ENCODE measurements around the gene PRUNE2. TPM values are rescaled to one million over a fixed set of nuclear protein-coding genes. Genes with fewer than 3 reads are reported as not detected.
A peak's percentile ranks its signal among the peaks of the same experiment; 100 is the strongest.

PRUNE2 gene
- total RNA-seq, 1 donor from 2014 or later, result 4.3 TPM

DNA sequence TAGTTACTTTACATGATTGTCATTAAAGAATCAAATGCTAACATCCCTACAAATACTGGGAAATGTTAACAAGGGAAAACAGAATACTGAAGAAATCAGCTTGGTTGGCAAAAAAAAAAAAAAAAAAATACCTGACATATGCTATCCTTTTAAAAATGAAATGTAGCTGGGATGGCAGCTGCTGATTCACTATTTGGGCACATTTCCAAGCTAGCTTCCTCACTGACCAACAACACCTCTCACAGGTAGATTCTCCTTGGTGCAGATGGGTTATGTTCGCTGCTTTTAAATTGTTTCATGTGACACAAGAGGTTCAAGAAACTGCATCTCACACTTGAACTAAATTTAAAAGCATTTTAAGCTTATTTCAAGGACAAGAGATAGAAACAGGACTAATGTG lies 6.1 kb upstream of the PRUNE2 start:
- H3K27me3 Mint-ChIP-seq (ENCODE audit: low read depth), result peaks cover 51% of the 10 kb centered on the region
- H3K27ac Mint-ChIP-seq (ENCODE audit: unreplicated experiment), result no peak overlapping the region
- H3K9me3 Mint-ChIP-seq, result no peaks in the 10 kb centered on the region

DNA sequence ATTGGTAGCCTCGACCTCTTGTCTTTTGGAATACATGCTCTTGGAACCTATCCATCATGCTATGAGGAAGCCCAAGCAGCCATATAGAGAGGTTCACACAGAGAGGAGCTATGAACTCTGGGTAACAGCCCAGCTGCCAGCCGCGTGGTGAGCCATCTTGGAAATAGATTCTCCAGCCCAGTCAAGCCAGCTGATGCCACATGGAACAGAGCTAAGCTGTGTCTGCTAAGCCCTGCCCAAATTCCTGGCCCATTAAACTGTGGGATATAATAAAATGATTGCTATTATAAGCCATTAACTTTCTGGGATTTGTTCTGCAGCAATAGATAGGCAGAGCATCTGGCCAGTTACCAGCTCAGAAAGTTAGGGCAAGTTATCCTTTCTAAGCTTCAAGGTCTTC lies 4.9 kb upstream of the PRUNE2 start:
- peaks cover 52% of the 10 kb centered on the region for H3K27me3 Mint-ChIP-seq (ENCODE audit: low read depth)
- H3K9me3 Mint-ChIP-seq, result no peaks in the 10 kb centered on the region
- no peak overlapping the region for H3K4me3 Mint-ChIP-seq
- H3K4me1 Mint-ChIP-seq, result peaks cover 7% of the 10 kb centered on the region
- TF ChIP-seq, protein P1, sequence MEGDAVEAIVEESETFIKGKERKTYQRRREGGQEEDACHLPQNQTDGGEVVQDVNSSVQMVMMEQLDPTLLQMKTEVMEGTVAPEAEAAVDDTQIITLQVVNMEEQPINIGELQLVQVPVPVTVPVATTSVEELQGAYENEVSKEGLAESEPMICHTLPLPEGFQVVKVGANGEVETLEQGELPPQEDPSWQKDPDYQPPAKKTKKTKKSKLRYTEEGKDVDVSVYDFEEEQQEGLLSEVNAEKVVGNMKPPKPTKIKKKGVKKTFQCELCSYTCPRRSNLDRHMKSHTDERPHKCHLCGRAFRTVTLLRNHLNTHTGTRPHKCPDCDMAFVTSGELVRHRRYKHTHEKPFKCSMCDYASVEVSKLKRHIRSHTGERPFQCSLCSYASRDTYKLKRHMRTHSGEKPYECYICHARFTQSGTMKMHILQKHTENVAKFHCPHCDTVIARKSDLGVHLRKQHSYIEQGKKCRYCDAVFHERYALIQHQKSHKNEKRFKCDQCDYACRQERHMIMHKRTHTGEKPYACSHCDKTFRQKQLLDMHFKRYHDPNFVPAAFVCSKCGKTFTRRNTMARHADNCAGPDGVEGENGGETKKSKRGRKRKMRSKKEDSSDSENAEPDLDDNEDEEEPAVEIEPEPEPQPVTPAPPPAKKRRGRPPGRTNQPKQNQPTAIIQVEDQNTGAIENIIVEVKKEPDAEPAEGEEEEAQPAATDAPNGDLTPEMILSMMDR (conservative IDR thresholded peaks at IDR 0.05), result no peak
- DNase-seq (ENCODE audit: low read depth, low spot score), result no peak
- H3K27ac Mint-ChIP-seq (ENCODE audit: unreplicated experiment), result no peak overlapping the region
- no peaks in the 10 kb centered on the region for H3K36me3 Mint-ChIP-seq (ENCODE audit: low read depth)

More for the DNA sequence above, 6.1 kb upstream of the PRUNE2 start:
- Mint-ChIP-seq H3K36me3 (ENCODE audit: low read depth) (no peaks in the 10 kb centered on the region), H3K4me1 (no peaks in the 10 kb centered on the region), H3K4me3 (no peak overlapping the region)
- no peak for DNase-seq (ENCODE audit: low read depth, low spot score)
- TF ChIP-seq, protein P1 (conservative IDR thresholded peaks at IDR 0.05), result no peak

DNA sequence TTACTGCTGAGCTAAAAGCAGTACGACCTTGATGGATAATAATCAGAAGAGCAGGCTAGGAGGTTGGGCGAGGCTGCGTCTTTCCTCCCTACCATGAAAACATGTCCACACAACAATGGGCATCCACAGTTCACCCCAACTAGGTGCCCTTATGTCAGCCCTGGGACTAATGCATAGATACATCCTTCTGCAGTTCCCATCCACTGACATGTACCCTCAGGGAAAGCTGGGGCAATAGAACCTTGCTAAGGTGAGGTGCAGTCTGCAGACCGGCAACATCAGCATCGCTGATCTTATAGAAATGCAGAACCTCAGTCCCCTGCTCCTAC lies 697 bp upstream of the PRUNE2 start:
- peaks cover 19% of the 10 kb centered on the region for H3K4me1 Mint-ChIP-seq
- TF ChIP-seq, protein P1 (conservative IDR thresholded peaks at IDR 0.05), result no peak
- no peaks in the 10 kb centered on the region for H3K36me3 Mint-ChIP-seq (ENCODE audit: low read depth)
- DNase-seq (ENCODE audit: low read depth, low spot score), result no peak
- H3K27ac Mint-ChIP-seq (ENCODE audit: unreplicated experiment), result no peak overlapping the region
- H3K9me3 Mint-ChIP-seq, result no peaks in the 10 kb centered on the region
- peak overlapping the region; percentile 82 for H3K4me3 Mint-ChIP-seq
- peaks cover 86% of the 10 kb centered on the region for H3K27me3 Mint-ChIP-seq (ENCODE audit: low read depth)

DNA sequence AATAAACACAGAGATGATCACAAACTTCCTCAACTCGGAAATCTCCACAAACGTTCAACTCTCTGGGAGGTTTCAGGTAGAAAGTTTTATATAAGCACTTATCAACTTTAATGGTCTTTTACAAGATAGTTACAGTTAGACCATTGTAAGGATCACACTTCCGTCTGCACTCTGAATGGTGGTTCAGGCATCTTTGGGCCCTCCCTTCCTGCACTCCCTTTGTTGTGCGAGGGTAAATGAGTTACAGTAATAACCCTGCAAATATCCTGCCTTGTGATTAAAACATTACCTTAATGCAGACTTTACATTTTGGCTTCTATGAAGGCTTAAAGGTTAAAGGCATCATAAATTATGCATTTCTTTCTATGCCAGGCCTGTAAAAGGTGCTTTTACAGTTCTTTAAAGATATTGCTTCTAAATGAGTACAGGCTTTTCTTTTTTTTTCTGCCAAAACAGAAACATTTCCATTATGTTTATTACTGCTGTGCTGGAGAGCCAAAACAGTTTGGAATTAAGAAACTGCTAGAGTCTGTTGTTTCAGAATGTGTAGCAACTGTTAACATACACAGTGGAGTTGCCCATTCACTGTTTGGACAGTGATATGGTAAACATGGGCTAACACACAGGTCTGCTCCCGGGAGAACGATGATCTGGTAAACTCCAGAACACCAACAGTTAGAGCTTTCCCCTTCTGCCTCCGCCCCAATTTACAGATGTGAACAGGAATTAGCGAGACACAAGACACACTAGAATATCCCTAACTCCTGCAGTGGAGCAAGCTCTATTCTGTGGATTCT lies 1.1 kb downstream of the PRUNE2 start:
- TF ChIP-seq, protein P1 (conservative IDR thresholded peaks at IDR 0.05), result no peak
- Mint-ChIP-seq H3K27ac (ENCODE audit: unreplicated experiment) (no peak overlapping the region), H3K4me3 (peak overlapping the region; percentile 89), H3K36me3 (ENCODE audit: low read depth) (no peaks in the 10 kb centered on the region), H3K4me1 (peaks cover 19% of the 10 kb centered on the region), H3K9me3 (no peaks in the 10 kb centered on the region), H3K27me3 (ENCODE audit: low read depth) (peaks cover 92% of the 10 kb centered on the region)
- no peak for DNase-seq (ENCODE audit: low read depth, low spot score)

DNA sequence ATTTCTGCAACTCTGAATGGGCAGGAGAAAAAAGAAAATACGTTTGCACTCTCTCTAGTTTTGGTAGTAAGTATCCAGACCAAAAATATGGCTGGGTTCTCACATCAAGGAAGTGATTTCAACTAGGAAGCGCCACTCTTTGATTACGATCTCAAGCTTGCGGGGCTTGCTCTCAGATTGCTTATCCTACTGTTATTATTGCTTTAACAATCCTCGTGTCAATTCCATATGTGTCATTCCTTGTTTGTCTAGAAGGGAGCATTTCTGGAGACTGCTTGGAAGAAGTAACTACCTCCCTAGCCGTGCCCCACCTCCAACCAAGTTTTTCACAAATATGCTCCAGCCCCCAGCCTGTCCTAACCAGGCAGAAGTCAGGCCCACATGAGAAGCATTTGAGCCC lies 3.5 kb downstream of the PRUNE2 start:
- DNase-seq (ENCODE audit: low read depth, low spot score), result no peak
- H3K27me3 Mint-ChIP-seq (ENCODE audit: low read depth), result peaks cover 71% of the 10 kb centered on the region
- TF ChIP-seq, protein P1 (conservative IDR thresholded peaks at IDR 0.05), result no peak
- no peaks in the 10 kb centered on the region for H3K36me3 Mint-ChIP-seq (ENCODE audit: low read depth)
- H3K4me3 Mint-ChIP-seq, result no peak overlapping the region
- H3K4me1 Mint-ChIP-seq, result peaks cover 19% of the 10 kb centered on the region
- H3K27ac Mint-ChIP-seq (ENCODE audit: unreplicated experiment), result no peak overlapping the region
- H3K9me3 Mint-ChIP-seq, result no peaks in the 10 kb centered on the region

Data from neural crest cell (in vitro differentiated cells).